Measurements from ENCODE around the gene ASAP3. TPM values are rescaled to one million over a fixed set of nuclear protein-coding genes. Genes with fewer than 3 reads are reported as not detected.

ASAP3 gene
- total and polyA plus RNA-seq, 9 of the 15 experiments (the other 6 are each of a cell fraction or from before 2014, with no cell fraction given): 1.7 to 31.2 (median 17.4) TPM

DNA sequence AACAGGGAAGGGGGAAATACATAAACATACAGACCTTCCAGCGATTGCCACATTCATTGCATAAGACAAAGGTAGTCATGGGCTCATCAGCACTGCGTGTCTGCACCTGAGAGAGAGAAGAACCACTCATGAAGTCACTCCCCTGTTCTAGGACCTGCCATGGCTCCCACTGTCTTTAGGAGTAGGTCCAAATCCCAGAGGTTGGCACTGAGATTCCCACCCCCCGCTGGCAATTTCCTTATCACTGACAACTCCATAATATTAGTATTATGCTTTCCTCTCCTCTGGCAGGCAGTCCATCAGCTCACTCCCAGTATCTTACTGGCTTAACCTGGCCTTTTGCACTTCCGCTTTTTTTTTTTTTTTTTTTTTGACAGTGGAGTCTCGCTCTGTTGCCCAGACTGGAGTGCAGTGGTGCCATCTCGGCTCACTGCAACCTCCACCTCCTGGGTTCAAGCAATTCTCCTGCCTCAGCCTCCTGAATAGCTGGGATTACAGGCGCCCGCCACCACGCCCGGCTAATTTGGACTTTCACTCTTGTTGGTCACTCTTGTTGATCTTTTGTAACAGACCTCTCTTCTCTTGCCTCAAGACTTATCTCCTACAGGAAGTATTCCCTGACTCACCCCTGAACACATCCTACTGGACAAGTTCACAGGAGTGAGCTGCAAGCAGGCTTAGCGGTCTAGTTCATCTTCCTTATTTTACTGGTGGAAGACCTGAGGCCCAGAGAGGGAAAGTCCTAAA is 99.5 kb downstream of the ASAP3 start (continued):
- TF ChIP-seq, protein P1, sequence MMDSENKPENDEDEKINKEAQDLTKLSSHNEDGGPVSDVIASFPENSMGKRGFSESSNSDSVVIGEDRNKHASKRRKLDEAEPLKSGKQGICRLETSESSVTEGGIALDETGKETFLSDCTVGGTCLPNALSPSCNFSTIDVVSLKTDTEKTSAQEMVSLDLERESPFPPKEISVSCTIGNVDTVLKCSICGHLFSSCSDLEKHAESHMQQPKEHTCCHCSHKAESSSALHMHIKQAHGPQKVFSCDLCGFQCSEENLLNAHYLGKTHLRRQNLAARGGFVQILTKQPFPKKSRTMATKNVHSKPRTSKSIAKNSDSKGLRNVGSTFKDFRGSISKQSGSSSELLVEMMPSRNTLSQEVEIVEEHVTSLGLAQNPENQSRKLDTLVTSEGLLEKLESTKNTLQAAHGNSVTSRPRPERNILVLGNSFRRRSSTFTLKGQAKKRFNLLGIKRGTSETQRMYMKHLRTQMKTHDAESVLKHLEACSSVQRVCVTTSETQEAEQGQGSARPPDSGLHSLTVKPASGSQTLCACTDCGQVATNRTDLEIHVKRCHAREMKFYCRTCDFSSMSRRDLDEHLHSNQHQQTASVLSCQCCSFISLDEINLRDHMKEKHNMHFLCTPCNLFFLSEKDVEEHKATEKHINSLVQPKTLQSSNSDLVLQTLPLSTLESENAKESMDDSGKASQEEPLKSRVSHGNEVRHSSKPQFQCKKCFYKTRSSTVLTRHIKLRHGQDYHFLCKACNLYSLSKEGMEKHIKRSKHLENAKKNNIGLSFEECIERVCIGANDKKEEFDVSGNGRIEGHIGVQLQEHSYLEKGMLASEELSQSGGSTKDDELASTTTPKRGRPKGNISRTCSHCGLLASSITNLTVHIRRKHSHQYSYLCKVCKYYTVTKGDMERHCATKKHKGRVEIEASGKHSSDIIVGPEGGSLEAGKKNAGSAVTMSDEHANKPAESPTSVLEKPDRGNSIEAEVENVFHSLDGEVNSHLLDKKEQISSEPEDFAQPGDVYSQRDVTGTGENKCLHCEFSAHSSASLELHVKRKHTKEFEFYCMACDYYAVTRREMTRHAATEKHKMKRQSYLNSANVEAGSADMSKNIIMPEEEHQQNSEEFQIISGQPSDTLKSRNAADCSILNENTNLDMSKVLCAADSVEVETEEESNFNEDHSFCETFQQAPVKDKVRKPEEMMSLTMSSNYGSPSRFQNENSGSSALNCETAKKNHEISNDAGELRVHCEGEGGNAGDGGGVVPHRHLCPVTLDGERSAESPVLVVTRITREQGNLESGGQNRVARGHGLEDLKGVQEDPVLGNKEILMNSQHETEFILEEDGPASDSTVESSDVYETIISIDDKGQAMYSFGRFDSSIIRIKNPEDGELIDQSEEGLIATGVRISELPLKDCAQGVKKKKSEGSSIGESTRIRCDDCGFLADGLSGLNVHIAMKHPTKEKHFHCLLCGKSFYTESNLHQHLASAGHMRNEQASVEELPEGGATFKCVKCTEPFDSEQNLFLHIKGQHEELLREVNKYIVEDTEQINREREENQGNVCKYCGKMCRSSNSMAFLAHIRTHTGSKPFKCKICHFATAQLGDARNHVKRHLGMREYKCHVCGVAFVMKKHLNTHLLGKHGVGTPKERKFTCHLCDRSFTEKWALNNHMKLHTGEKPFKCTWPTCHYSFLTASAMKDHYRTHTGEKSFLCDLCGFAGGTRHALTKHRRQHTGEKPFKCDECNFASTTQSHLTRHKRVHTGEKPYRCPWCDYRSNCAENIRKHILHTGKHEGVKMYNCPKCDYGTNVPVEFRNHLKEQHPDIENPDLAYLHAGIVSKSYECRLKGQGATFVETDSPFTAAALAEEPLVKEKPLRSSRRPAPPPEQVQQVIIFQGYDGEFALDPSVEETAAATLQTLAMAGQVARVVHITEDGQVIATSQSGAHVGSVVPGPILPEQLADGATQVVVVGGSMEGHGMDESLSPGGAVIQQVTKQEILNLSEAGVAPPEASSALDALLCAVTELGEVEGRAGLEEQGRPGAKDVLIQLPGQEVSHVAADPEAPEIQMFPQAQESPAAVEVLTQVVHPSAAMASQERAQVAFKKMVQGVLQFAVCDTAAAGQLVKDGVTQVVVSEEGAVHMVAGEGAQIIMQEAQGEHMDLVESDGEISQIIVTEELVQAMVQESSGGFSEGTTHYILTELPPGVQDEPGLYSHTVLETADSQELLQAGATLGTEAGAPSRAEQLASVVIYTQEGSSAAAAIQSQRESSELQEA (IDR thresholded peaks at IDR 0.05; ENCODE audit: low read depth): no peak
- TF ChIP-seq ARHGAP35 (IDR thresholded peaks at IDR 0.05; ENCODE audit: partially characterized antibody): no peak
- TF ChIP-seq GATA2 (CRISPR knock-in tag; IDR thresholded peaks at IDR 0.05): 0 out of 2 replicates have a peak, but pooled peaks have one; percentile 15
- TF ChIP-seq, protein P2, sequence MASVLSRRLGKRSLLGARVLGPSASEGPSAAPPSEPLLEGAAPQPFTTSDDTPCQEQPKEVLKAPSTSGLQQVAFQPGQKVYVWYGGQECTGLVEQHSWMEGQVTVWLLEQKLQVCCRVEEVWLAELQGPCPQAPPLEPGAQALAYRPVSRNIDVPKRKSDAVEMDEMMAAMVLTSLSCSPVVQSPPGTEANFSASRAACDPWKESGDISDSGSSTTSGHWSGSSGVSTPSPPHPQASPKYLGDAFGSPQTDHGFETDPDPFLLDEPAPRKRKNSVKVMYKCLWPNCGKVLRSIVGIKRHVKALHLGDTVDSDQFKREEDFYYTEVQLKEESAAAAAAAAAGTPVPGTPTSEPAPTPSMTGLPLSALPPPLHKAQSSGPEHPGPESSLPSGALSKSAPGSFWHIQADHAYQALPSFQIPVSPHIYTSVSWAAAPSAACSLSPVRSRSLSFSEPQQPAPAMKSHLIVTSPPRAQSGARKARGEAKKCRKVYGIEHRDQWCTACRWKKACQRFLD (CRISPR knock-in tag; IDR thresholded peaks at IDR 0.05): peak; percentile 54; the same call in 1 of the 2 replicates
- TF ChIP-seq ZNF197 (CRISPR knock-in tag; IDR thresholded peaks at IDR 0.05; ENCODE audit: low read depth): no peak
- TF ChIP-seq, protein P3, sequence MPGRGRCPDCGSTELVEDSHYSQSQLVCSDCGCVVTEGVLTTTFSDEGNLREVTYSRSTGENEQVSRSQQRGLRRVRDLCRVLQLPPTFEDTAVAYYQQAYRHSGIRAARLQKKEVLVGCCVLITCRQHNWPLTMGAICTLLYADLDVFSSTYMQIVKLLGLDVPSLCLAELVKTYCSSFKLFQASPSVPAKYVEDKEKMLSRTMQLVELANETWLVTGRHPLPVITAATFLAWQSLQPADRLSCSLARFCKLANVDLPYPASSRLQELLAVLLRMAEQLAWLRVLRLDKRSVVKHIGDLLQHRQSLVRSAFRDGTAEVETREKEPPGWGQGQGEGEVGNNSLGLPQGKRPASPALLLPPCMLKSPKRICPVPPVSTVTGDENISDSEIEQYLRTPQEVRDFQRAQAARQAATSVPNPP (IDR thresholded peaks at IDR 0.05; ENCODE audit: borderline replicate concordance, insufficient read depth, insufficient read length): no peak
- TF ChIP-seq RBFOX2 (IDR thresholded peaks at IDR 0.05; ENCODE audit: low read depth, low read length): no peak
- no peak for TF ChIP-seq KLF10 (CRISPR knock-in tag; IDR thresholded peaks at IDR 0.05)
- no peak for TF ChIP-seq PTTG1 (tag; IDR thresholded peaks at IDR 0.05; ENCODE audit: low read depth)
- no peak for TF ChIP-seq KLF16 (IDR thresholded peaks at IDR 0.05)
- TF ChIP-seq GABPB1 (CRISPR knock-in tag; IDR thresholded peaks at IDR 0.05): peak; percentile 43
- TF ChIP-seq, protein P4, sequence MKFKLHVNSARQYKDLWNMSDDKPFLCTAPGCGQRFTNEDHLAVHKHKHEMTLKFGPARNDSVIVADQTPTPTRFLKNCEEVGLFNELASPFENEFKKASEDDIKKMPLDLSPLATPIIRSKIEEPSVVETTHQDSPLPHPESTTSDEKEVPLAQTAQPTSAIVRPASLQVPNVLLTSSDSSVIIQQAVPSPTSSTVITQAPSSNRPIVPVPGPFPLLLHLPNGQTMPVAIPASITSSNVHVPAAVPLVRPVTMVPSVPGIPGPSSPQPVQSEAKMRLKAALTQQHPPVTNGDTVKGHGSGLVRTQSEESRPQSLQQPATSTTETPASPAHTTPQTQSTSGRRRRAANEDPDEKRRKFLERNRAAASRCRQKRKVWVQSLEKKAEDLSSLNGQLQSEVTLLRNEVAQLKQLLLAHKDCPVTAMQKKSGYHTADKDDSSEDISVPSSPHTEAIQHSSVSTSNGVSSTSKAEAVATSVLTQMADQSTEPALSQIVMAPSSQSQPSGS (CRISPR knock-in tag; IDR thresholded peaks at IDR 0.05): no peak
- TF ChIP-seq ZNF239 (CRISPR knock-in tag; IDR thresholded peaks at IDR 0.05): no peak
